NB4 (cell line): Measurements from ENCODE around the gene BCL2L1.

Experiments used
- DNase-seq: peaks from one replicate; pipeline ENCODE4 v3.0.0; 2010; ENCODE audit warnings: low read depth
- H3K4me3 ChIP-seq: one replicate; pipeline ENCODE4 v1.5.1; 2011; ENCODE audit warnings: mild to moderate bottlenecking, low read depth, low read length, moderate library complexity
- CTCF ChIP-seq: IDR thresholded peaks from one replicate; pipeline ENCODE4 v1.5.1; 2012; ENCODE audit warnings: low read depth, low read length
- MAX ChIP-seq: IDR thresholded peaks from 2 replicates; pipeline ENCODE4 v1.6.1; 2011; ENCODE audit warnings: low read depth, low read length
- MYC ChIP-seq: IDR thresholded peaks from 2 replicates; pipeline ENCODE4 v1.6.1; 2011; ENCODE audit warnings: low read depth, low read length
- POLR2A ChIP-seq: IDR thresholded peaks from 2 replicates; pipeline ENCODE4 v1.6.1; 2011; ENCODE audit warnings: mild to moderate bottlenecking; ENCODE audit not compliant: insufficient read length; ENCODE audit errors: extremely low read depth

Gene BCL2L1

GRCh38 chr20:31685853-31686643 is 36.6 kb downstream of the BCL2L1 start:
- no peak for DNase-seq
- H3K4me3 ChIP-seq, result no peak overlapping the region
- TF ChIP-seq CTCF, result no peak
- no peak for TF ChIP-seq MAX
- no peak for TF ChIP-seq MYC
- no peak for TF ChIP-seq POLR2A

- no peak for TF ChIP-seq CTCF
- no peak for TF ChIP-seq MYC
- no peak for TF ChIP-seq MAX
- TF ChIP-seq POLR2A, result no peak
- DNase-seq, result no peak
- no peak overlapping the region for H3K4me3 ChIP-seq
Observed at GRCh38 chr20:31684153-31685015, 38.3 kb downstream of the BCL2L1 start.

- H3K4me3 ChIP-seq, result no peak overlapping the region
- no peak for DNase-seq
- TF ChIP-seq CTCF, result no peak
- TF ChIP-seq MYC, result no peak
- TF ChIP-seq POLR2A, result no peak
- TF ChIP-seq MAX, result no peak
Observed at GRCh38 chr20:31682927-31683326, 39.7 kb downstream of the BCL2L1 start.

GRCh38 chr20:31682352-31682751 is 40.3 kb downstream of the BCL2L1 start:
- DNase-seq, result no peak
- no peak for TF ChIP-seq POLR2A
- no peak for TF ChIP-seq MAX
- no peak for TF ChIP-seq CTCF
- no peak for TF ChIP-seq MYC
- H3K4me3 ChIP-seq, result no peak overlapping the region

GRCh38 chr20:31681769-31682168 is 40.9 kb downstream of the BCL2L1 start:
- DNase-seq, result no peak
- no peak overlapping the region for H3K4me3 ChIP-seq
- no peak for TF ChIP-seq MYC

GRCh38 chr20:31681128-31681727 is 41.4 kb downstream of the BCL2L1 start:
- TF ChIP-seq CTCF (no peak), MYC (no peak), POLR2A (no peak), MAX (no peak)
- DNase-seq, result no peak
- no peak overlapping the region for H3K4me3 ChIP-seq
